SK-N-MC (cell line): Measurements from ENCODE around the gene ETV1.

Experiments
- EZH2 ChIP-seq: fragments of 200-600 bp; sonication (generic); IDR thresholded peaks from one replicate; pipeline ENCODE4 v1.6.1; 2017; ENCODE audit warnings: antibody characterized with exemption
- POLR2AphosphoS5 ChIP-seq: IDR thresholded peaks from 2 replicates; pipeline ENCODE4 v1.6.1; 2012; ENCODE audit warnings: mild to moderate bottlenecking, low read depth, low read length, borderline replicate concordance

GRCh38 chr7:14013898-14014297 lies 24.4 kb upstream of the ETV1 start:
- TF ChIP-seq EZH2 (no peak), POLR2AphosphoS5 (no peak)
